Karpas-422 (cell line): ENCODE results near the gene COL1A2. TPM values are rescaled to one million over a fixed set of nuclear protein-coding genes. Genes with fewer than 3 reads are reported as not detected.

Experiments
- DNase-seq: peaks from one replicate; pipeline ENCODE4 v3.0.0-alpha.2; 2015
- H2AFZ ChIP-seq: fragments of 200-600 bp; sonication (generic); 2 replicates; pipeline ENCODE4 v1.6.1; 2014; ENCODE audit warnings: antibody characterized with exemption, low read length, mixed read lengths
- H3K27ac ChIP-seq: fragments of 200-600 bp; sonication (generic); 2 replicates; pipeline ENCODE4 v1.5.1; 2014; ENCODE audit warnings: mild to moderate bottlenecking, low read length, moderate library complexity
- H3K27me3 ChIP-seq: fragments of 200-600 bp; sonication (generic); 2 replicates; pipeline ENCODE4 v1.6.1; 2014; ENCODE audit warnings: low read length, mixed read lengths
- H3K36me3 ChIP-seq: fragments of 200-600 bp; sonication (generic); 2 replicates; pipeline ENCODE4 v1.6.1; 2014; ENCODE audit warnings: low read length, mixed read lengths; ENCODE audit not compliant: insufficient read depth
- H3K4me1 ChIP-seq: fragments of 200-600 bp; sonication (generic); 2 replicates; pipeline ENCODE4 v1.6.1; 2014; ENCODE audit warnings: mild to moderate bottlenecking, low read length, mixed read lengths
- H3K4me2 ChIP-seq: fragments of 200-600 bp; sonication (generic); 2 replicates; pipeline ENCODE4 v1.6.1; 2014; ENCODE audit warnings: low read length, low read depth, mild to moderate bottlenecking; ENCODE audit not compliant: poor library complexity, severe bottlenecking
- H3K4me3 ChIP-seq: fragments of 200-600 bp; sonication (generic); 2 replicates; pipeline ENCODE4 v1.5.1; 2014; ENCODE audit warnings: mild to moderate bottlenecking, antibody characterized with exemption, low read length, mixed read lengths
- H3K79me2 ChIP-seq: fragments of 200-600 bp; sonication (generic); 2 replicates; pipeline ENCODE4 v1.6.1; 2014; ENCODE audit warnings: mild to moderate bottlenecking, low read length, mixed read lengths
- H3K9ac ChIP-seq: fragments of 200-600 bp; sonication (generic); 2 replicates; pipeline ENCODE4 v1.6.0; 2014; ENCODE audit warnings: low read length
- H3K9me2 ChIP-seq: fragments of 200-600 bp; sonication (generic), shearing (Covaris generic); replicated peaks from 2 replicates; pipeline ENCODE4 v1.6.0; 2014; ENCODE audit warnings: mild to moderate bottlenecking, low read length, moderate library complexity; ENCODE audit not compliant: insufficient read depth
- H3K9me3 ChIP-seq: fragments of 300-700, 200-600 bp; sonication (generic); 2 replicates; pipeline ENCODE4 v1.6.1; 2014; ENCODE audit warnings: low read length, mixed read lengths
- H4K20me1 ChIP-seq: fragments of 200-600 bp; sonication (generic); 2 replicates; pipeline ENCODE4 v1.6.1; 2014; ENCODE audit warnings: mild to moderate bottlenecking, antibody characterized with exemption, low read length, low read depth; ENCODE audit not compliant: insufficient read depth
- total RNA-seq: library from RNA; depleted of rRNA; stranded (reverse); fragments of >200 nt; shearing (Covaris generic); gene quantifications from 2 replicates; pipeline ENCODE4 v1.2.3, GENCODE V29; 2014; ENCODE audit warnings: low replicate concordance; rRNA removed

COL1A2 gene
- total RNA-seq, 1 experiment from 2014 or later = not detected

- Histone ChIP-seq H3K36me3 (no peaks in the 10 kb centered on the region), H3K9me3 (no peaks in the 10 kb centered on the region), H3K4me1 (no peaks in the 10 kb centered on the region), H3K79me2 (no peaks in the 10 kb centered on the region), H3K4me3 (no peak overlapping the region), H3K4me2 (no peak overlapping the region), H3K9ac (no peak overlapping the region), H2AFZ (no peak overlapping the region), H3K27me3 (no peaks in the 10 kb centered on the region), H4K20me1 (no peaks in the 10 kb centered on the region), H3K27ac (no peak overlapping the region), H3K9me2 (no peaks in the 10 kb centered on the region)
- no peak for DNase-seq
Observed at GRCh38 chr7:94466516-94466915, 71.8 kb downstream of the COL1A2 start.

GRCh38 chr7:94471604-94472003 lies 76.9 kb downstream of the COL1A2 start:
- no peaks in the 10 kb centered on the region for H3K36me3 ChIP-seq
- no peaks in the 10 kb centered on the region for H4K20me1 ChIP-seq
- no peaks in the 10 kb centered on the region for H3K27me3 ChIP-seq

GRCh38 chr7:94472608-94473007 lies 77.9 kb downstream of the COL1A2 start:
- H3K27ac ChIP-seq = no peak overlapping the region
- no peaks in the 10 kb centered on the region for H3K27me3 ChIP-seq
- no peaks in the 10 kb centered on the region for H3K36me3 ChIP-seq
- no peak overlapping the region for H3K9ac ChIP-seq
- no peak overlapping the region for H3K4me3 ChIP-seq
- H4K20me1 ChIP-seq = no peaks in the 10 kb centered on the region
- H2AFZ ChIP-seq = no peak overlapping the region
- no peaks in the 10 kb centered on the region for H3K9me2 ChIP-seq
- no peaks in the 10 kb centered on the region for H3K4me1 ChIP-seq
- no peak overlapping the region for H3K4me2 ChIP-seq
- DNase-seq = no peak
- H3K79me2 ChIP-seq = no peaks in the 10 kb centered on the region
- H3K9me3 ChIP-seq = no peaks in the 10 kb centered on the region

More at GRCh38 chr7:94471604-94472003, 76.9 kb downstream of the COL1A2 start:
- H3K9me2 ChIP-seq = no peaks in the 10 kb centered on the region
- H3K4me1 ChIP-seq = no peaks in the 10 kb centered on the region
- no peak overlapping the region for H3K27ac ChIP-seq
- no peak for DNase-seq
- no peak overlapping the region for H3K9ac ChIP-seq
- H2AFZ ChIP-seq = no peak overlapping the region
- H3K9me3 ChIP-seq = no peaks in the 10 kb centered on the region
- H3K79me2 ChIP-seq = no peaks in the 10 kb centered on the region
- no peak overlapping the region for H3K4me2 ChIP-seq
- no peak overlapping the region for H3K4me3 ChIP-seq

- Histone ChIP-seq H3K36me3 (no peaks in the 10 kb centered on the region), H3K4me3 (no peak overlapping the region), H3K79me2 (no peaks in the 10 kb centered on the region), H3K4me1 (no peaks in the 10 kb centered on the region), H3K27ac (no peak overlapping the region), H3K27me3 (no peaks in the 10 kb centered on the region), H2AFZ (no peak overlapping the region), H3K9me3 (no peaks in the 10 kb centered on the region), H4K20me1 (no peaks in the 10 kb centered on the region), H3K4me2 (no peak overlapping the region), H3K9me2 (no peaks in the 10 kb centered on the region), H3K9ac (no peak overlapping the region)
- DNase-seq = no peak
Observed at GRCh38 chr7:94476251-94476840, 81.7 kb downstream of the COL1A2 start.

- no peaks in the 10 kb centered on the region for H3K4me1 ChIP-seq
- H2AFZ ChIP-seq = no peak overlapping the region
- H3K4me2 ChIP-seq = no peak overlapping the region
- no peaks in the 10 kb centered on the region for H3K36me3 ChIP-seq
- H4K20me1 ChIP-seq = no peaks in the 10 kb centered on the region
- no peak overlapping the region for H3K4me3 ChIP-seq
- no peaks in the 10 kb centered on the region for H3K79me2 ChIP-seq
- no peaks in the 10 kb centered on the region for H3K27me3 ChIP-seq
- no peak overlapping the region for H3K27ac ChIP-seq
- DNase-seq = no peak
- H3K9me2 ChIP-seq = no peaks in the 10 kb centered on the region
- H3K9me3 ChIP-seq = no peaks in the 10 kb centered on the region
- no peak overlapping the region for H3K9ac ChIP-seq
Observed at GRCh38 chr7:94477878-94478277, 83.2 kb downstream of the COL1A2 start.

- Histone ChIP-seq H3K9me3 (no peaks in the 10 kb centered on the region), H3K79me2 (no peaks in the 10 kb centered on the region), H3K27ac (no peak overlapping the region), H3K4me2 (no peak overlapping the region), H3K9ac (no peak overlapping the region), H2AFZ (no peak overlapping the region), H3K9me2 (no peaks in the 10 kb centered on the region), H3K4me3 (no peak overlapping the region), H3K4me1 (no peaks in the 10 kb centered on the region), H3K36me3 (no peaks in the 10 kb centered on the region), H3K27me3 (no peaks in the 10 kb centered on the region), H4K20me1 (no peaks in the 10 kb centered on the region)
- DNase-seq = no peak
Observed at GRCh38 chr7:94478648-94479214, 84.0 kb downstream of the COL1A2 start.

Other genes with a start within 250 kb of the COL1A2 start
- gene CASD1, start 114.9 kb downstream of the COL1A2 start, total RNA-seq = 20.9 and 56.6 TPM in 2 replicates